Activated naive CD4-positive, alpha-beta T cell treated with anti-CD3 and anti-CD28 coated beads for 36 hours (primary cell): ENCODE data around the gene ANKRD6. TPM values are rescaled to one million over a fixed set of nuclear protein-coding genes. Genes with fewer than 3 reads are reported as not detected.
A peak's percentile ranks its signal among the peaks of the same experiment; 100 is the strongest.

ENCODE experiments used
- CTCF ChIA-PET: fragments of 350-600 bp; sonication (Branson Sonifier 250); formaldehyde crosslinking; loops from one replicate; lab custom pipeline; 2021; ENCODE audit warnings: antibody characterized with exemption; lab: Charles Lee
- DNase-seq: peaks from one replicate; pipeline ENCODE4 v3.0.0-alpha.2; 2020
- H3K27ac Mint-ChIP-seq: one replicate; pipeline ENCODE4 v1.8.0; 2021; ENCODE audit warnings: mild to moderate bottlenecking, mixed read lengths
- H3K27me3 Mint-ChIP-seq: one replicate; pipeline ENCODE4 v1.8.0; 2021; ENCODE audit warnings: low read depth, mixed read lengths
- H3K36me3 Mint-ChIP-seq: one replicate; pipeline ENCODE4 v1.8.0; 2021; ENCODE audit warnings: low read depth, mixed read lengths
- H3K4me1 Mint-ChIP-seq: one replicate; pipeline ENCODE4 v1.8.0; 2021; ENCODE audit warnings: low read depth, mixed read lengths
- H3K4me3 Mint-ChIP-seq: one replicate; pipeline ENCODE4 v1.8.0; 2021; ENCODE audit warnings: mild to moderate bottlenecking, moderate library complexity, mixed read lengths
- H3K9me3 Mint-ChIP-seq: one replicate; pipeline ENCODE4 v1.8.0; 2021; ENCODE audit warnings: mixed read lengths
- intact Hi-C: fragments of 100-400 bp; cut with micrococcal nuclease; formaldehyde crosslinking; loops from one replicate; pipeline ENCODE4 v1.15.1; 2023
- total RNA-seq, 2 experiments: library from RNA; stranded (reverse); gene quantifications; one replicate each; pipeline ENCODE4 v1.2.3, GENCODE V29; 2021

The ANKRD6 gene
- total RNA-seq, 2 experiments from 2014 or later: 1.5 to 1.6 TPM

DNA sequence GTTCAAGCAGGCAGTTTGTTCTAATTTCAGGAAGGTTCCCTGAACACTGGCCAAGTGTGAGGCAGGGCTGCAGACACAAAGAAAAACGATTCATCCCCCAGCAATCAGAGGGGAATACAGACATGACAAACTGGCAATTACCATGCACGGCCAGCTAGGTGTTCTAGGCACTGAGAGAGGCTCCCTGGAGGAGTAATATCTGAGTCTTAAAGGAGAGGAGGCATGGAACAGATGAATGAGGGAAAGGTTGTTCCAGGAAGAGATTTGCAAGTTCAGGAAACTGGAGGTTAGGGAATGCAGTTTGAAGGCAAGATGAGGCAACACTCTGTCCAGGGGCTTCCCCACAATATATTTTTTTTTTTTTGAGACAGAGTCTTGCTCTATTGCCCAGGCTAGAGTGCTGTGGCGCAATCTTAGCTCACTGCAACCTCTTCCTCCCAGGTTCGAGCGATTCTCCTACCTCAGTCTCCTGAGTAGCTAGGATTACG is 32.0 kb upstream of the ANKRD6 start:
- H3K4me3 Mint-ChIP-seq: no peak overlapping the region
- CTCF ChIA-PET: interaction anchor here (1.4 kb wide), 1 partner anchor 29 kb away, joined by 4 read pairs; no protein-coding TSS in a partner anchor
- peaks cover 2% of the 10 kb centered on the region for H3K36me3 Mint-ChIP-seq

GRCh38 chr6:89402776-89403175 is 30.2 kb upstream of the ANKRD6 start:
- peaks cover 2% of the 10 kb centered on the region for H3K36me3 Mint-ChIP-seq
- H3K27ac Mint-ChIP-seq: no peak overlapping the region
- H3K4me3 Mint-ChIP-seq: no peak overlapping the region
- intact Hi-C loops: no loop called here
- no peaks in the 10 kb centered on the region for H3K4me1 Mint-ChIP-seq
- no peaks in the 10 kb centered on the region for H3K9me3 Mint-ChIP-seq
- CTCF ChIA-PET: interaction anchor here (0.6 to 1.2 kb wide), 3 partner anchors 13 to 30 kb away, joined by 3 to 4 read pairs (median 3); no protein-coding TSS in a partner anchor
- no peak for DNase-seq
- no peaks in the 10 kb centered on the region for H3K27me3 Mint-ChIP-seq

More for the DNA sequence above, 32.0 kb upstream of the ANKRD6 start:
- H3K27me3 Mint-ChIP-seq: no peaks in the 10 kb centered on the region
- DNase-seq: no peak
- no peaks in the 10 kb centered on the region for H3K4me1 Mint-ChIP-seq
- H3K27ac Mint-ChIP-seq: no peak overlapping the region
- intact Hi-C loops: no loop called here
- H3K9me3 Mint-ChIP-seq: no peaks in the 10 kb centered on the region

GRCh38 chr6:89404512-89404911 is 28.4 kb upstream of the ANKRD6 start:
- CTCF ChIA-PET: interaction anchor here (1.6 kb wide), 1 partner anchor 32 kb away, joined by 15 read pairs; no protein-coding TSS in a partner anchor
- H3K27ac Mint-ChIP-seq: no peak overlapping the region
- H3K4me1 Mint-ChIP-seq: peaks cover 2% of the 10 kb centered on the region
- H3K27me3 Mint-ChIP-seq: no peaks in the 10 kb centered on the region
- H3K9me3 Mint-ChIP-seq: no peaks in the 10 kb centered on the region
- no peak overlapping the region for H3K4me3 Mint-ChIP-seq
- intact Hi-C loops: no loop called here
- peaks cover 2% of the 10 kb centered on the region for H3K36me3 Mint-ChIP-seq
- no peak for DNase-seq

DNA sequence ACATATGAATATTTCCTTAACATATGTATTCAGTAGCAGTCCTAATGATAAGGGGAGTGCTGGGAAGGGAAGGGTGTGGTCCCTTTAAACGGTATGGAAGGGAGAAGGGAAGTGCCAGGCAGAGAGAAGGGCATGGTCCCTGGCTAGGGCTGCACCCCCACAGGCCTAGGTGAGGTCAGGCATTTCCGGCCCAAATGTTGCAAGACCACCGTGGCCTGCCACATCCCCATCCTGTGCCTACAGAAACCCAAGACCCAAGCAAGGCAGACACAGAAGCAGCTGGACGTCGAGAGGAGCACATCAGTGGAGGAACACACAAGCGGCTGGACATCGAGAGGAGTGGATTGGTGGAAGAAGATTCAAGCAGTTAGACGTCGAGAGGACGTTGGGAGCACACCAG is 26.8 kb upstream of the ANKRD6 start:
- Mint-ChIP-seq H3K27me3 (no peaks in the 10 kb centered on the region), H3K27ac (no peak overlapping the region), H3K4me1 (peaks cover 11% of the 10 kb centered on the region), H3K9me3 (no peaks in the 10 kb centered on the region), H3K36me3 (peaks cover 2% of the 10 kb centered on the region), H3K4me3 (no peak overlapping the region)
- CTCF ChIA-PET: no interaction called here
- no peak for DNase-seq
- intact Hi-C loops: loop anchor here (5.0 kb wide), 1 partner anchor 726 kb away; no protein-coding TSS in a partner anchor

DNA sequence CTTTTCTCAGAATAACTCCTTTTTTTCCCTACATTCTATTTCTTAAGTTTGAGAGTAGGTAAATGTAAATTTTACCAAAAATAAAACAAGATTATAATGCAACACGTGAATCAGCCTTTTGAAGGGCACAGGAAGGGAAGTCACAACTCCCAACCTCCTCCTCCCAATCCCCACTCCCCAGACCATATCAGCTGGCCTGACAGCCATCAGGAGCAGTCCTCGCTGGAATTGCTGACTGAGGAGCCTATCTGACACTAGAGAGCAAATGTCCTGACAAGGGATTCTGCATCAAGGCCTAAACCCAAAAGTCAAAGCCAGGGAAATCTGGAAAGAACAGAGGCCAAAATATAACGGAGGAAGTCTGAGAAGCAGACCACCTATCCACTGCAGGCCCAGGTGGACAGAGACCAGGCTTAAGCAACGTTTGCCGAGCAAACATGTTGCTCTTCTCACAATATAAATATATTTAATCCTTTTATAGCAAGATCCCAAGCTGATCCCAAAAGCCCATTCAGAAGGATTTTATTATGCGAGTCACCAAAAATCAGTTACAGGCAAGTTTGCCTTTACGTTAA is 23.4 kb upstream of the ANKRD6 start:
- Mint-ChIP-seq H3K27me3 (no peaks in the 10 kb centered on the region), H3K27ac (no peak overlapping the region), H3K4me1 (peaks cover 23% of the 10 kb centered on the region), H3K36me3 (peaks cover 2% of the 10 kb centered on the region), H3K4me3 (no peak overlapping the region), H3K9me3 (no peaks in the 10 kb centered on the region)
- intact Hi-C loops: loop anchor here (1.0 to 10.0 kb wide), 7 partner anchors 37 to 1175 kb away; partner anchors contain the start of genes CASP8AP2, MAP3K7 and PNRC1
- no peak for DNase-seq
- CTCF ChIA-PET: interaction anchor here (0.5 to 5.5 kb wide), 3 partner anchors 22 to 49 kb away, joined by 4 to 26 read pairs (median 20); partner anchors contain the start of gene ANKRD6

DNA sequence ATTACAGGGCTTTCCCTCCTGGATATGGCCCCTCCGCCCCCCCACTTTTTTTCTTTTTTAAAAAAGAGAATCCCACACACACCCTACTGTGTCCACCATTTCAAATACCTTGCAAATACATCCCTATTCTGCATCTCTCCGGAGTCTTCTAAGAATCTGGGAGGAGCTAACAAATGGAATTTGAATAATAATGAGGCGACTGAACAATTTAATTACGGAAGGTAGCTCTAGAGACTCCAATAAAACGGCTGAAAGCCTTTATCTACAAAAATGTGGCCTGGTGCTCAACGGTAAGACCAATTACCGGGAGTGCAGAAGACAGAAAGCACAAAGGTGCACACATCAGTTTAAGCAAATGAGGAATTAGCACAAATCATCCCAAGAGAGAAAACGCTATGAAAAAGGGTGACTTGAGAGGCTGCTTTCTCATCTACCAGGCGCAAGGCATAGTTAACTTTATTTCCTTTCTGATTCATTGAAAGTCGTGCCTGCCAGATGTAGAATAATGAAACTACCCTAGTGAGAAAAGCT is 22.7 kb upstream of the ANKRD6 start:
- Mint-ChIP-seq H3K4me3 (peak overlapping the region; percentile 76), H3K9me3 (no peaks in the 10 kb centered on the region), H3K36me3 (peaks cover 2% of the 10 kb centered on the region), H3K27ac (no peak overlapping the region), H3K4me1 (peaks cover 23% of the 10 kb centered on the region), H3K27me3 (peaks cover 2% of the 10 kb centered on the region)
- DNase-seq: no peak
- intact Hi-C loops: loop anchor here (1.0 to 10.0 kb wide), 6 partner anchors 38 to 1175 kb away; partner anchors contain the start of genes CASP8AP2, MAP3K7 and PNRC1
- CTCF ChIA-PET: interaction anchor here (0.5 to 5.5 kb wide), 4 partner anchors 21 to 175 kb away, joined by 3 to 26 read pairs (median 12); partner anchors contain the start of gene ANKRD6

DNA sequence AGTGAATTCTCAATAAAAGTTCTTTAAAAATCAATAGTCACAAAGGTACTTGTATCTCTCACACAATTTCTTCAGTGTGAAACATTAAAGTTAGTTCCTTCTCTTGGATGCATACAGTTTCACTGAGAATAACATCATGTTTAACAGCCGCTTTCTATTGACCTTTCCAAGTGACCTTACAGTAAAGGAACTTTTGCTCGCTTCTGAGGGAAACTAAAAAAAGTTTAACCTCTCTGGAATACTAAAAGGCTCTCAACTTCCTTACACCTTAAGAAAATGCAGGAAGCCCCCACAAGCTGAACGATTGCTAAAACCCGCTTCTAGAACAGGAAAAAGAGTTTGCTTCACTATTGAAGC is 22.2 kb upstream of the ANKRD6 start:
- Mint-ChIP-seq H3K9me3 (no peaks in the 10 kb centered on the region), H3K4me3 (peak overlapping the region; percentile 76), H3K27ac (no peak overlapping the region), H3K4me1 (peaks cover 23% of the 10 kb centered on the region), H3K27me3 (peaks cover 3% of the 10 kb centered on the region), H3K36me3 (no peaks in the 10 kb centered on the region)
- CTCF ChIA-PET: interaction anchor here (0.7 to 5.5 kb wide), 3 partner anchors 21 to 176 kb away, joined by 3 to 26 read pairs (median 20); partner anchors contain the start of gene ANKRD6
- no peak for DNase-seq
- intact Hi-C loops: loop anchor here (1.0 to 10.0 kb wide), 6 partner anchors 38 to 1174 kb away; partner anchors contain the start of genes CASP8AP2, MAP3K7 and PNRC1

GRCh38 chr6:89411145-89412070 is 21.5 kb upstream of the ANKRD6 start:
- H3K9me3 Mint-ChIP-seq: no peaks in the 10 kb centered on the region
- DNase-seq: peak; percentile 35
- CTCF ChIA-PET: interaction anchor here (0.6 to 5.5 kb wide), 3 partner anchors 20 to 107 kb away, joined by 4 to 26 read pairs (median 20); partner anchors contain the start of gene ANKRD6
- peaks cover 23% of the 10 kb centered on the region for H3K4me1 Mint-ChIP-seq
- H3K4me3 Mint-ChIP-seq: peak overlapping the region; percentile 76
- no peaks in the 10 kb centered on the region for H3K36me3 Mint-ChIP-seq
- H3K27me3 Mint-ChIP-seq: peaks cover 3% of the 10 kb centered on the region
- H3K27ac Mint-ChIP-seq: no peak overlapping the region
- intact Hi-C loops: loop anchor here (1.0 to 10.0 kb wide), 9 partner anchors 22 to 1173 kb away; partner anchors contain the start of genes ANKRD6, CASP8AP2, LYRM2 and MAP3K7

DNA sequence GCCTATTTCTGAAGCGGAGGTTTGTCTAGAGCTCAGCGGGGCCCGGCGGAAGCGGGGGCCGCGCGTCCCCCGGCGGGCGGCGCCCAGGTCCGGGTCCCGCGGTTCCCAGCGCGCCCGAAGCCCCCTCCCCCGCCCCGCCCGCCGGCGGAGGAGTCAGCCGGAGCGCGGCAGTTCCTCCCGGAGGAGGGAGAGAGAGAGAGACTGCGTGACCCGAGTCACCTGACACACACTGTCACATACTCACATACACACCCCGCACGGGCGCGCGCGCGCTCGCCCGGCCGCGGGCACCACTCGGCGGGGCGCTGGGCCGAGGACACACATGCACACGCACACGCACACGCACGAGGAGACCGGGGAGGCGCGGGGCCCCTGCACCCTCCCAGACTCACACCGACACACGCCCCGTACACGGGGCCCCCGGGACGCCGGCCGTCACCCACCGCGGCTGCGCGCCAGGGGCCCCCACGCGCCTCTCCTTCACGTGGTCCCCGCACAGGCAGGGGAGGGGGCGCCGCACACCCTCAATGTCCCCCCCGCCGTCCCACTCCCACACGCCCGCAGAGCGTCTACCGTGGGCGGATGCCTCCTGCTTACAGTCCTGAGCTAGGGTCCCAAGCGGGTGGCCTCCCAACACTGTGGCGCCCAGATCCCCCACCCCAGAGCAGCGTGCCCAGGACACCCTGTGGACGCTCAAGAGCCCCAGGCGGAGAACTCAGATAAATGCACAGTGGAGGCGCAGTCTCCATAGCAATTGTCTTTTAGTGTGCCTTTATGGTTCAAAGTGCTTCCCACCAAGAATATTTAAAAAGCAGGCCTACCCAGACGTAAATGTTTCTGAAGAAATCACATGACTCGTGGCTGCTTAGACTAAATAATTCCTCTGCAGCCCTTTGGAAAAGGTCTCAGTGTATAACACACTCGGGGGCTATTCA is 20.6 kb upstream of the ANKRD6 start, which contains the start of gene RRAGD:
Gene RRAGD (minus strand): TSS at position 203 of the 935 bp plus-strand sequence. CDS start 280 bp downstream, outside the sequence.
- CTCF ChIA-PET: interaction anchor here (0.6 to 5.5 kb wide), 5 partner anchors 19 to 197 kb away, joined by 3 to 26 read pairs (median 16); partner anchors contain the start of gene ANKRD6
- peak within 1 kb of the TSS; percentile 31 for H3K27ac Mint-ChIP-seq
- peak within 1 kb of the TSS; percentile 91 for H3K4me3 Mint-ChIP-seq
- peak; percentile 67 for DNase-seq
- H3K27me3 Mint-ChIP-seq: peaks cover 4% of the 10 kb centered on the region
- no peaks in the 10 kb centered on the region for H3K9me3 Mint-ChIP-seq
- intact Hi-C loops: loop anchor here (1.0 to 10.0 kb wide), 8 partner anchors 21 to 1172 kb away; partner anchors contain the start of genes ANKRD6, CASP8AP2, LYRM2 and MAP3K7
- no peaks in the 10 kb centered on the region for H3K36me3 Mint-ChIP-seq
- H3K4me1 Mint-ChIP-seq: peaks cover 23% of the 10 kb centered on the region

- intact Hi-C loops: loop anchor here (2.0 to 10.0 kb wide), 5 partner anchors 116 to 1172 kb away; partner anchors contain the start of genes CASP8AP2, MAP3K7 and RNGTT
- Mint-ChIP-seq H3K27me3 (peaks cover 6% of the 10 kb centered on the region), H3K9me3 (no peaks in the 10 kb centered on the region), H3K4me1 (peaks cover 23% of the 10 kb centered on the region), H3K4me3 (peak overlapping the region; percentile 91), H3K36me3 (no peaks in the 10 kb centered on the region), H3K27ac (no peak overlapping the region)
- DNase-seq: no peak
- CTCF ChIA-PET: interaction anchor here (1.3 to 5.5 kb wide), 3 partner anchors 18 to 197 kb away, joined by 3 to 26 read pairs (median 16); partner anchors contain the start of gene ANKRD6
Observed at GRCh38 chr6:89413006-89413400, 19.9 kb upstream of the ANKRD6 start.
